K562 (cell line): ENCODE measurements around the gene IQCN. TPM values are rescaled to one million over a fixed set of nuclear protein-coding genes. Genes with fewer than 3 reads are reported as not detected.

Source experiments
- ATF1 ChIP-seq, 2 experiments: fragments of 450-650 bp in 1 of 2; IDR thresholded peaks; 2 replicates each; pipeline ENCODE4 v1.6.1; 2016; ENCODE audit warnings: missing compliant biosample characterization in 1 of 2, missing genetic modification characterization in 1 of 2
- CBFA2T3 ChIP-seq: fragments of 450-650 bp; IDR thresholded peaks from 2 replicates; pipeline ENCODE4 v1.6.1; 2017
- CBFB ChIP-seq: sonication (generic); formaldehyde crosslinking; IDR thresholded peaks from 2 replicates; pipeline ENCODE4 v1.4.0; 2020; ENCODE audit warnings: mild to moderate bottlenecking, missing genetic modification reagents
- CBX1 ChIP-seq: sonication (generic); IDR thresholded peaks from 2 replicates; pipeline ENCODE4 v1.6.1; 2016; ENCODE audit warnings: antibody characterized with exemption, low read depth, mild to moderate bottlenecking
- CREB5 ChIP-seq: fragments of 250-450 bp; sonication (Bioruptor Pico); IDR thresholded peaks from 2 replicates; pipeline ENCODE4 v1.5.0; 2020; ENCODE audit warnings: mild to moderate bottlenecking
- DPF2 ChIP-seq: fragments of 450-650 bp; IDR thresholded peaks from 2 replicates; pipeline ENCODE4 v1.6.1; 2016
- HES1 ChIP-seq: fragments of 450-650 bp; IDR thresholded peaks from 2 replicates; pipeline ENCODE4 v1.6.1; 2016; ENCODE audit warnings: low read depth, mild to moderate bottlenecking, moderate library complexity
- HEY1 ChIP-seq: fragments of 250-450 bp; sonication (Bioruptor Pico); IDR thresholded peaks from 2 replicates; pipeline ENCODE4 v1.5.0; 2020; ENCODE audit warnings: mild to moderate bottlenecking, moderate library complexity, borderline replicate concordance
- HNRNPK ChIP-seq: fragments of 200-400 bp; formaldehyde crosslinking; IDR thresholded peaks from one replicate; pipeline ENCODE4 v1.6.1; 2018; ENCODE audit warnings: mild to moderate bottlenecking, low read depth, low read length; ENCODE audit not compliant: poor library complexity, severe bottlenecking
- MAX ChIP-seq: sonication (generic); formaldehyde crosslinking; IDR thresholded peaks from 2 replicates; pipeline ENCODE4 v1.9.0; 2022; ENCODE audit warnings: mild to moderate bottlenecking, missing genetic modification reagents
- MXD1 ChIP-seq: fragments of 250-450 bp; sonication (Bioruptor Pico); IDR thresholded peaks from 2 replicates; pipeline ENCODE4 v1.8.0; 2021; ENCODE audit warnings: borderline replicate concordance, mild to moderate bottlenecking, moderate library complexity; ENCODE audit not compliant: poor library complexity, severe bottlenecking
- RCOR1 ChIP-seq, 2 experiments: IDR thresholded peaks; 2 replicates each; pipeline ENCODE4 v1.6.1; 2012; ENCODE audit warnings: low read depth in 2 of 2, low read length in 2 of 2, borderline replicate concordance in 1 of 2, improper control_type of control experiment in 1 of 2
- SMAD3 ChIP-seq: fragments of 450-650 bp; formaldehyde crosslinking; conservative IDR thresholded peaks from 2 replicates; pipeline ENCODE4 v1.4.0; 2020; ENCODE audit warnings: mild to moderate bottlenecking
- ZFP91 ChIP-seq: sonication (generic); formaldehyde crosslinking; IDR thresholded peaks from 2 replicates; pipeline ENCODE4 v1.8.0; 2022; ENCODE audit warnings: mild to moderate bottlenecking, missing genetic modification reagents
- ZNF274 ChIP-seq: IDR thresholded peaks from 2 replicates; pipeline ENCODE4 v1.6.1; 2011; ENCODE audit warnings: low read depth, mild to moderate bottlenecking, low read length, moderate library complexity, borderline replicate concordance
- ZNF384 ChIP-seq: IDR thresholded peaks from 2 replicates; pipeline ENCODE4 v1.6.1; 2012; ENCODE audit warnings: low read depth, low read length, improper control_type of control experiment
- ZNF431 ChIP-seq: sonication (generic); formaldehyde crosslinking; IDR thresholded peaks from 2 replicates; pipeline ENCODE4 v1.8.0; 2022; ENCODE audit warnings: mild to moderate bottlenecking, missing genetic modification reagents
- ZNF561 ChIP-seq: fragments of 450-650 bp; formaldehyde crosslinking; conservative IDR thresholded peaks from 2 replicates; pipeline ENCODE4 v1.4.0; 2020; ENCODE audit warnings: mild to moderate bottlenecking, moderate library complexity
- ZNF717 ChIP-seq: fragments of 250-450 bp; sonication (Bioruptor Pico); IDR thresholded peaks from 2 replicates; pipeline ENCODE4 v1.5.0; 2021
- ZNF740 ChIP-seq, 3 experiments: fragments of 200-800 bp in 1 of 3; sonication (Bioruptor generic) in 1 of 3; sonication (generic) in 1 of 3; formaldehyde crosslinking in 1 of 3; IDR thresholded peaks; 2 replicates each; pipeline versions ENCODE4 v1.6.1 to v1.8.0; 2016 to 2022; ENCODE audit warnings: mild to moderate bottlenecking in 2 of 3, missing compliant biosample characterization in 2 of 3, missing genetic modification characterization in 2 of 3, missing genetic modification reagents in 1 of 3
- polyA plus RNA-seq, 8 experiments: library from polyadenylated mRNA; depleted of rRNA in 4 of 8; stranded (reverse) in 5 of 8; unstranded in 3 of 8; fragments of >200 nt; fragmentation: Nextera tagmentation in 2 of 8; fragmentation: Illumina TruSeq in 1 of 8; extraction: Ambion mirVana in 2 of 8; extraction: Trizol in 1 of 8; gene quantifications; 2 replicates each; pipeline versions ENCODE4 v1.2.1 to v1.2.3, GENCODE V29; 2011 to 2014; ENCODE audit warnings: inconsistent platforms in 1 of 8, missing spikeins in 1 of 8
- total RNA-seq, 7 experiments: library from RNA; depleted of rRNA in 6 of 7; stranded (reverse); fragments of >200 nt in 6 of 7; fragmentation: Illumina TruSeq in 2 of 7; extraction: Trizol in 2 of 7; gene quantifications; 2 replicates each; pipeline versions ENCODE4 v1.2.1 to v1.2.3, GENCODE V29; 2011 to 2021; ENCODE audit warnings: low replicate concordance in 1 of 7
- TF ChIP-seq, protein P1 (sequence below): fragments of 250-450 bp; sonication (Bioruptor Pico); IDR thresholded peaks from 2 replicates; pipeline ENCODE4 v1.6.1; 2021; ENCODE audit warnings: mild to moderate bottlenecking
- TF ChIP-seq, protein P2 (sequence below): fragments of 250-450 bp; sonication (Bioruptor Pico); IDR thresholded peaks from 2 replicates; pipeline ENCODE4 v1.8.0; 2021; ENCODE audit warnings: moderate library complexity, mild to moderate bottlenecking, inconsistent platforms

IQCN gene
- total and polyA plus RNA-seq, 9 of the 15 experiments (the other 6 are each of a cell fraction or from before 2014, with no cell fraction given), result 0.01 to 0.07 (median 0.04) TPM; not detected in 3

GRCh38 chr19:18239303-18239702, 34.9 kb downstream of the IQCN start (continued):
- TF ChIP-seq MXD1 (no peak), HES1 (no peak), ZNF561 (no peak), ZNF274 (no peak), ZNF717 (CRISPR knock-in tag) (no peak), ZNF740 (CRISPR knock-in tag; IDR thresholded peaks at IDR 0.05) (no peak), ZNF740 (tag; IDR thresholded peaks at IDR 0.05) (no peak), ZNF384 (no peak), SMAD3 (CRISPR knock-in tag) (no peak), RCOR1 (IDR thresholded peaks at IDR 0.05; ENCODE audit: borderline replicate concordance in 1 of 2, low read depth in 2 of 2, low read length in 2 of 2) (peak in 1 of 2 experiments; percentile 51; a peak in 2 of 4 replicates), MAX (peak; percentile 95), CBFA2T3 (no peak), ATF1 (CRISPR knock-in tag; IDR thresholded peaks at IDR 0.05) (no peak), ATF1 (tag; IDR thresholded peaks at IDR 0.05) (no peak), ZNF431 (CRISPR knock-in tag) (no peak), HEY1 (CRISPR knock-in tag) (no peak), DPF2 (no peak), ZFP91 (CRISPR knock-in tag) (no peak), HNRNPK (no peak), CREB5 (no peak), CBFB (CRISPR knock-in tag) (no peak), CBX1 (0 out of 2 replicates have a peak, but pooled peaks have one; percentile 38)
- TF ChIP-seq, protein P1, sequence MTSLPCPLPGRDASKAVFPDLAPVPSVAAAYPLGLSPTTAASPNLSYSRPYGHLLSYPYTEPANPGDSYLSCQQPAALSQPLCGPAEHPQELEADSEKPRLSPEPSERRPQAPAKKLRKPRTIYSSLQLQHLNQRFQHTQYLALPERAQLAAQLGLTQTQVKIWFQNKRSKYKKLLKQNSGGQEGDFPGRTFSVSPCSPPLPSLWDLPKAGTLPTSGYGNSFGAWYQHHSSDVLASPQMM, result no peak
- TF ChIP-seq, protein P2, sequence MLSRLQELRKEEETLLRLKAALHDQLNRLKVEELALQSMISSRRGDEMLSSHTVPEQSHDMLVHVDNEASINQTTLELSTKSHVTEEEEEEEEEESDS, result no peak
